HL-60 (cell line): Measurements from ENCODE around the gene CORO6.

Experiments used
- GABPA ChIP-seq: IDR thresholded peaks from 2 replicates; pipeline ENCODE4 v1.6.1; 2012; ENCODE audit warnings: low read depth
- TF ChIP-seq, protein P1 (sequence below): IDR thresholded peaks from one replicate; pipeline ENCODE4 v1.5.1; 2011; ENCODE audit warnings: low read length, control low read depth, inconsistent platforms; ENCODE audit not compliant: insufficient read depth

DNA sequence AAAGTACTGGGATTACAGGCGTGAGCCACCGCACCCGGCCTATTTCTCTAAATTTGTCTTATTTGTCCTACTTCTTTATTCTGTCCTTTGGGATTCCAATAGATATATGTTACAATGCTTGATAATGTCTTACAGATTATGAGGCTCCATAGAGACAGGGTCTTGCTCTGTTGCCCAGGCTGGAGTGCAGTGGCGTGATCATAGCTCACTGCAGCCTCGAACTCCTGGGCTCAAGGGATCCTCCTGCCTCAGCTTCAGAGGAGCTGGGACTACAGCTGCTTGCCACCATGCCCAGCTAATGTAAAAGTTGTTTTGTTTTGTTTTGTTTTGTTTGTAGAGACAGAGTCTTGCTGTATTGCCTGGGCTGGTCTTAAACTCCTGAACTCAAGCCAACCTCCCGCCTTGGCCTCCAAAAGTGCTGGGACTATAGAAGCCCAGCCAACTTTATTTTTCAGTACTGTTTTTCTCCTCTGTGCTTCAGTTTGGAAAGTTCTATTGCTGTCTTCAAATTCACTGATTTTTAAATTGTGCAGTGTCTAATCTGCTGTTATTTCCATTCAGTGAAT lies 19.5 kb downstream of the CORO6 start:
- TF ChIP-seq, protein P1, sequence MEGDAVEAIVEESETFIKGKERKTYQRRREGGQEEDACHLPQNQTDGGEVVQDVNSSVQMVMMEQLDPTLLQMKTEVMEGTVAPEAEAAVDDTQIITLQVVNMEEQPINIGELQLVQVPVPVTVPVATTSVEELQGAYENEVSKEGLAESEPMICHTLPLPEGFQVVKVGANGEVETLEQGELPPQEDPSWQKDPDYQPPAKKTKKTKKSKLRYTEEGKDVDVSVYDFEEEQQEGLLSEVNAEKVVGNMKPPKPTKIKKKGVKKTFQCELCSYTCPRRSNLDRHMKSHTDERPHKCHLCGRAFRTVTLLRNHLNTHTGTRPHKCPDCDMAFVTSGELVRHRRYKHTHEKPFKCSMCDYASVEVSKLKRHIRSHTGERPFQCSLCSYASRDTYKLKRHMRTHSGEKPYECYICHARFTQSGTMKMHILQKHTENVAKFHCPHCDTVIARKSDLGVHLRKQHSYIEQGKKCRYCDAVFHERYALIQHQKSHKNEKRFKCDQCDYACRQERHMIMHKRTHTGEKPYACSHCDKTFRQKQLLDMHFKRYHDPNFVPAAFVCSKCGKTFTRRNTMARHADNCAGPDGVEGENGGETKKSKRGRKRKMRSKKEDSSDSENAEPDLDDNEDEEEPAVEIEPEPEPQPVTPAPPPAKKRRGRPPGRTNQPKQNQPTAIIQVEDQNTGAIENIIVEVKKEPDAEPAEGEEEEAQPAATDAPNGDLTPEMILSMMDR: no peak
- no peak for TF ChIP-seq GABPA
